KG1 (cell line): Measurements from ENCODE around the gene CNOT6.
"Not testable (repeated sequence)": the region's sequence is repeated elsewhere in the genome, so short reads cannot be mapped to it uniquely, and the experiment has no call there.

Experiments used
- DNase-seq: peaks from one replicate; lab custom pipeline; 2025; lab: John Stamatoyannopoulos, UW

The CNOT6 gene

GRCh38 chr5:180494060-180494509 lies at the start of gene CNOT6:
Gene CNOT6 (plus strand): TSS chr5:180494379. CDS start chr5:180529277, 34,898 bp downstream.
- DNase-seq, result peak; percentile 86

GRCh38 chr5:180454752-180455151 lies 39.4 kb upstream of the CNOT6 start:
- no peak for DNase-seq

GRCh38 chr5:180455872-180456271 lies 38.3 kb upstream of the CNOT6 start:
- DNase-seq, result no peak

GRCh38 chr5:180456792-180457191 lies 37.4 kb upstream of the CNOT6 start:
- DNase-seq, result no peak

GRCh38 chr5:180458852-180459673 lies 35.1 kb upstream of the CNOT6 start:
- DNase-seq, result not testable (repeated sequence)

- not testable (repeated sequence) for DNase-seq
Measured at GRCh38 chr5:180459674-180460142, 34.5 kb upstream of the CNOT6 start.

GRCh38 chr5:180460834-180461233 lies 33.3 kb upstream of the CNOT6 start:
- DNase-seq, result no peak

GRCh38 chr5:180461303-180461702 lies 32.9 kb upstream of the CNOT6 start:
- DNase-seq, result no peak

- no peak for DNase-seq
Measured at GRCh38 chr5:180463216-180463900, 30.8 kb upstream of the CNOT6 start.

- no peak for DNase-seq
Measured at GRCh38 chr5:180463916-180464602, 30.1 kb upstream of the CNOT6 start.

- DNase-seq, result no peak
Measured at GRCh38 chr5:180464603-180464970, 29.6 kb upstream of the CNOT6 start.

GRCh38 chr5:180465052-180465451 lies 29.1 kb upstream of the CNOT6 start:
- not testable (repeated sequence) for DNase-seq

GRCh38 chr5:180466316-180466715 lies 27.9 kb upstream of the CNOT6 start:
- DNase-seq, result no peak

GRCh38 chr5:180467028-180467975 lies 26.9 kb upstream of the CNOT6 start:
- DNase-seq, result no peak

GRCh38 chr5:180467989-180468731 lies 26.0 kb upstream of the CNOT6 start:
- no peak for DNase-seq

- DNase-seq, result no peak
Measured at GRCh38 chr5:180468732-180469585, 25.2 kb upstream of the CNOT6 start.

- no peak for DNase-seq
Measured at GRCh38 chr5:180469586-180469865, 24.7 kb upstream of the CNOT6 start.

GRCh38 chr5:180469866-180470265 lies 24.3 kb upstream of the CNOT6 start:
- DNase-seq, result no peak

GRCh38 chr5:180470361-180470760 lies 23.8 kb upstream of the CNOT6 start:
- no peak for DNase-seq
